ENCODE measurements around the gene SRGAP1.

DNA sequence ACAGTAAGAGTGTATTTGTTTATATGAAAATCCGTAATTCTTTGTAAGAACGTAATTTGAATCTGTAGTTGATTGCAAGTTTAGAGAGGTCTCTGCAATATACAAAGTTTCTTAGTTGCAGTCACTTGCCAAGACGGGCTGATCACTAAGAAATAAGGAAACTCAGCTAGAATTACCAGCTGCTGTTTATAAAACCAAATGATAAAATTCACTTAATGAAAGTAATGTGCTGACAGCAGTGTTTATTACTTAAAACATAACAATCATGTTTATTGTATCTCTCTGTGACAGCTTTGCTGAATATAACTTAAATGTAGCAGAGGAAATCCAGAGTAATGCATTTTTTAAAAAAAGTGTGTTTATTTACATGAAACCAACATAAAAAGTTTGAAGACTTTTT is 31.2 kb downstream of the SRGAP1 start:
- TF ChIP-seq CTCF (conservative IDR thresholded peaks at IDR 0.05) (no peak), ZFX (IDR thresholded peaks at IDR 0.05) (no peak)

Measured in C4-2B (cell line).